ENCODE results near the gene UBE3D. TPM values are rescaled to one million over a fixed set of nuclear protein-coding genes. Genes with fewer than 3 reads are reported as not detected.
"Not testable (repeated sequence)": the region's sequence is repeated elsewhere in the genome, so short reads cannot be mapped to it uniquely, and the experiment has no call there.

Gene UBE3D
- total RNA-seq, 6 experiments from 2014 or later: 2.7 to 7.0 (median 3.8) TPM

DNA sequence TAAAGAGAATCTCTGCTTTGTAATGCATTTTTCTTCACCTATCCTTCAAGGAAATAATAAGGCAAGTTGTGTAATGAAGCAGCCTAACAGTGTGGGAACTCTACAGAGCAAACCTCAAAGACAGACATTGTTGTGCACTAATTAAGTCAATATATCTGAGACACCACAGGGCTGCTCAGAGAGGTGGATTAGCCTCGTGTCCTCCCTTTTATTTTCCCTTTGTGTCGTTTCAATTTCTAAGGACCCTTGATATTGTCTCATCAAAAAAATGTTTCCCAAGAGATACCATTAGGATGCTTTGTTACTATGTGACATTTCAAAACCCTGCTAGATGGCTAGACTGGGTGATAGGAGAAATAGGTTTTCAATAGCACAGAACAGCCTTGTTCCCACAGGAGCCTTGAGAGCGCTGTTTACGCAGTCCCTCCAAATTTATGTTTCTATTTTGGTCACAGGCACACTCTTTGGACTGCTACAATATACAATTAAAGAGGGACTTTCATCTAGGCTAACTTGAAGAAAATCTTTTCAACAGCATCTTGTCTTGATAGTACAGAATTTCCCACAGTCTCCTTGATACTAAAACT is 23.1 kb downstream of the UBE3D start:
- H3K36me3 Mint-ChIP-seq (ENCODE audit: low read depth): no peaks in the 10 kb centered on the region
- H3K4me1 Mint-ChIP-seq (ENCODE audit: low read depth): peaks cover 8% of the 10 kb centered on the region
- no peak for DNase-seq
- no peaks in the 10 kb centered on the region for H3K9me3 Mint-ChIP-seq
- no peak overlapping the region for H3K4me3 Mint-ChIP-seq
- TF ChIP-seq, protein P1, sequence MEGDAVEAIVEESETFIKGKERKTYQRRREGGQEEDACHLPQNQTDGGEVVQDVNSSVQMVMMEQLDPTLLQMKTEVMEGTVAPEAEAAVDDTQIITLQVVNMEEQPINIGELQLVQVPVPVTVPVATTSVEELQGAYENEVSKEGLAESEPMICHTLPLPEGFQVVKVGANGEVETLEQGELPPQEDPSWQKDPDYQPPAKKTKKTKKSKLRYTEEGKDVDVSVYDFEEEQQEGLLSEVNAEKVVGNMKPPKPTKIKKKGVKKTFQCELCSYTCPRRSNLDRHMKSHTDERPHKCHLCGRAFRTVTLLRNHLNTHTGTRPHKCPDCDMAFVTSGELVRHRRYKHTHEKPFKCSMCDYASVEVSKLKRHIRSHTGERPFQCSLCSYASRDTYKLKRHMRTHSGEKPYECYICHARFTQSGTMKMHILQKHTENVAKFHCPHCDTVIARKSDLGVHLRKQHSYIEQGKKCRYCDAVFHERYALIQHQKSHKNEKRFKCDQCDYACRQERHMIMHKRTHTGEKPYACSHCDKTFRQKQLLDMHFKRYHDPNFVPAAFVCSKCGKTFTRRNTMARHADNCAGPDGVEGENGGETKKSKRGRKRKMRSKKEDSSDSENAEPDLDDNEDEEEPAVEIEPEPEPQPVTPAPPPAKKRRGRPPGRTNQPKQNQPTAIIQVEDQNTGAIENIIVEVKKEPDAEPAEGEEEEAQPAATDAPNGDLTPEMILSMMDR (IDR thresholded peaks at IDR 0.05): no peak
- no peak overlapping the region for H3K27ac Mint-ChIP-seq
- H3K27me3 Mint-ChIP-seq (ENCODE audit: insufficient read depth): peaks cover 1% of the 10 kb centered on the region; the same call in 1 of the 2 replicates

- Mint-ChIP-seq H3K36me3 (ENCODE audit: low read depth) (peaks cover 22% of the 10 kb centered on the region), H3K4me1 (ENCODE audit: low read depth) (peaks cover 8% of the 10 kb centered on the region), H3K27me3 (ENCODE audit: insufficient read depth) (peaks cover 3% of the 10 kb centered on the region; the same call in 1 of the 2 replicates), H3K27ac (no peak overlapping the region), H3K4me3 (no peak overlapping the region), H3K9me3 (peaks cover 5% of the 10 kb centered on the region; the same call in 1 of the 2 replicates)
- TF ChIP-seq, protein P1 (IDR thresholded peaks at IDR 0.05): no peak
- no peak for DNase-seq
Measured at GRCh38 chr6:83038246-83038645, 27.4 kb downstream of the UBE3D start.

DNA sequence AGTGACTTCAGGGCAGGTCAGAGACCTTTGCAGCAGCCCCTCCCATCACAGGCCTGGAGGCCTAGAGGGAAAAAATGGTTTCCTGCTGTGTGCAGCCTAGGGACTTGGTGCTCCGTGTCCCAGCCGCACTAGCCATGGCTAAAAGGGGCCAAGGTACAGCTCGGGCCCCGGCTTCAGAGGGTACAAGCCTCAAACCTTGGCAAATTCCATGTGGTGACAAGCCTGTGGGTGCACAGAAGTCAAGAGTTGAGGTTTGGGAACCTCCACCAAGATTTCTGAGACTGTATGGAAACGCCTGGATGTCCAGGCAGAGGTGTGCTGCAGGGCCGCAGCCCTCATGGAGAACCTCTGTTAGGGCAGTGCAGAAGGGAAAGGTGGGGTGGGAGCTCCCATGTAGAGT is 34.0 kb downstream of the UBE3D start:
- no peaks in the 10 kb centered on the region for H3K4me1 Mint-ChIP-seq (ENCODE audit: low read depth)
- peaks cover 3% of the 10 kb centered on the region; the same call in 1 of the 2 replicates for H3K27me3 Mint-ChIP-seq (ENCODE audit: insufficient read depth)
- TF ChIP-seq, protein P1 (IDR thresholded peaks at IDR 0.05): no peak
- no peak for DNase-seq
- H3K36me3 Mint-ChIP-seq (ENCODE audit: low read depth): peaks cover 51% of the 10 kb centered on the region
- H3K4me3 Mint-ChIP-seq: no peak overlapping the region
- H3K27ac Mint-ChIP-seq: no peak overlapping the region
- H3K9me3 Mint-ChIP-seq: peaks cover 26% of the 10 kb centered on the region

DNA sequence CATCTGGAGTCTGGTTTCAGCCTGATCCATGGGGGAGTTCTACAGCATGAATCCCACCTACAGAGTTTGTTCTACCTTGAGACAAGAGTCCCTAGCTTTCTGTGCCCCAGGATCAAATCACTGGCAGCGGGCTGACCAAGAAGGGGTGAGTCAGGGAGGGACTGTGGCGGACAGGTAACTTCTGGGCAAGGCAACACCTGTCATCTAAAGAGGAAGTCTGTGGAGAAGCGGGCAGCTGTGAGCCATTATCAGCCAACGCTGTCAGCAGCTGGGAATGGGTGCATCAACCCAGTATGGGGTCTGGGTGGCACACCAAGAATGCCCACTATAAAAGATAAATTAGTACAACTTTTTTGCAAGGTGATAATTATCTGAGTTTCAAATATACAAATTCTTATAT is 45.9 kb downstream of the UBE3D start:
- Mint-ChIP-seq H3K27me3 (ENCODE audit: insufficient read depth) (no peaks in the 10 kb centered on the region; the same call in 1 of the 2 replicates), H3K27ac (no peak overlapping the region), H3K4me3 (no peak overlapping the region), H3K9me3 (peaks cover 6% of the 10 kb centered on the region; the same call in 1 of the 2 replicates), H3K36me3 (ENCODE audit: low read depth) (peaks cover 26% of the 10 kb centered on the region), H3K4me1 (ENCODE audit: low read depth) (no peaks in the 10 kb centered on the region)
- no peak for DNase-seq
- TF ChIP-seq, protein P1 (IDR thresholded peaks at IDR 0.05): no peak

DNA sequence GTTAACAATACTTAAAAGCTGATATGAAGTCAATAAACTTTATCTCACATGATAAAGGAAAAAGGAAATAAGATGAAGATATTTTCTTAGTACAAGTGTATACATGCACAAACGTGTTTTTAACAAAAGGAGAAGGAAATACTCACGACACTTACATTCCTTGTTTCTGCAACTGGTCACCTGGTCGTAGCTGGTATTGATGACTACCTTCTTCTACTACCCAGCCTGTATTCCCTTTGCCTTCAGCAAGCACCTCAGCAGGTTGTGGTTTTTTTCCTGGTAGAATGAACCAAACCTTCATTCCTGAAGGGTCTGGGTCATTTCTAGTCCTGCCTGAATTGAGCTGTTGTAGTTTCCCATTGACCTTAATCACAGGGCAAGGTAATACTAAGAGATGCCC is 54.5 kb downstream of the UBE3D start:
- peaks cover 40% of the 10 kb centered on the region for H3K36me3 Mint-ChIP-seq (ENCODE audit: low read depth)
- DNase-seq; H3K27ac Mint-ChIP-seq; H3K27me3 Mint-ChIP-seq (ENCODE audit: insufficient read depth); H3K9me3 Mint-ChIP-seq; H3K4me1 Mint-ChIP-seq (ENCODE audit: low read depth); H3K4me3 Mint-ChIP-seq: not testable (repeated sequence)

DNA sequence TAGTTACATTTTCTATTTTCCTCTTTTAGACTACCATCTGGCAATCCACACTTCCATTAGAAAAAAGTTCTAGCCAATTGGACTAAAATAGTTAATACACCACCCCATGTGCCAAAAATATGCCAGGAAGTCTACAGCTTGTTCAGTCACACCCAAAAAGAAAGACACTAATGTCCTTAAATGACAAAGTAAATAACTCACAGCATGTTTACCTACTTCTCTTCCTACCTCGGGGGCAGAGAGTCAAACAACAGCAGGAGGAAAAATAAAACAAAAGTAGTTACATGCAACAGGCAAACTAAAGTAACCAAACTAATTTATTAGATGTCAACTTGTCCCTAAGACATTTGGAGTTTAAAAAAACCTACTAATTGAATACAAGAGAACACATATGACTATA is 57.0 kb downstream of the UBE3D start:
- H3K4me1 Mint-ChIP-seq (ENCODE audit: low read depth): no peaks in the 10 kb centered on the region
- H3K27me3 Mint-ChIP-seq (ENCODE audit: insufficient read depth): no peaks in the 10 kb centered on the region; the same call in 1 of the 2 replicates

More for the DNA sequence above, 57.0 kb downstream of the UBE3D start:
- TF ChIP-seq, protein P1 (IDR thresholded peaks at IDR 0.05): no peak
- Mint-ChIP-seq H3K4me3 (no peak overlapping the region), H3K27ac (no peak overlapping the region), H3K36me3 (ENCODE audit: low read depth) (peaks cover 16% of the 10 kb centered on the region), H3K9me3 (no peaks in the 10 kb centered on the region)
- DNase-seq: no peak
